Lower leg skin (tissue), 4 donors: ENCODE measurements around the gene HERC2. TPM values are rescaled to one million over a fixed set of nuclear protein-coding genes. Genes with fewer than 3 reads are reported as not detected.
"Not testable (repeated sequence)": the region's sequence is repeated elsewhere in the genome, so short reads cannot be mapped to it uniquely, and the experiment has no call there.

Source experiments
- DNase-seq, 2 donors: peaks; one replicate each; pipeline ENCODE4 v3.0.0-alpha.2; 2019; ENCODE audit warnings: low spot score in 2 of 2
- H3K4me3 ChIP-seq: fragments of 200-600 bp; sonication (generic); 2 replicates; pipeline ENCODE4 v1.5.1; 2017; ENCODE audit warnings: mild to moderate bottlenecking, low read depth; ENCODE audit not compliant: poor library complexity, severe bottlenecking
- POLR2A ChIP-seq, 2 donors: fragments of 450-650 bp; IDR thresholded peaks; one replicate each; pipeline ENCODE4 v1.6.1; 2016 to 2017; ENCODE audit warnings: antibody characterized with exemption in 2 of 2, mild to moderate bottlenecking in 1 of 2, moderate library complexity in 1 of 2
- WGBS, 2 donors: methylation state at CpG; one replicate each; pipeline ENCODE4 v1.1.5; 2018; 5-methylcytosine and 5-hydroxymethylcytosine counted together
- intact Hi-C: fragments of 100-400 bp; cut with DNase I; formaldehyde crosslinking; loops from one replicate; pipeline ENCODE4 v1.15.0; 2023; ENCODE audit warnings: low total_unique reads
- total RNA-seq, 4 donors: library from RNA; depleted of rRNA; stranded (reverse); fragments of >200 nt; gene quantifications; one replicate each; pipeline ENCODE4 v1.1.0, GENCODE V29; 2016
- TF ChIP-seq, protein P1 (sequence below), 3 donors: fragments of 450-650 bp; IDR thresholded peaks; one replicate each; pipeline ENCODE4 v1.5.1; 2016; ENCODE audit warnings: antibody characterized with exemption in 3 of 3, mild to moderate bottlenecking in 3 of 3, moderate library complexity in 2 of 3

Gene HERC2
- total RNA-seq, 4 donors from 2014 or later: 33.3 to 57.0 (median 48.4) TPM

DNA sequence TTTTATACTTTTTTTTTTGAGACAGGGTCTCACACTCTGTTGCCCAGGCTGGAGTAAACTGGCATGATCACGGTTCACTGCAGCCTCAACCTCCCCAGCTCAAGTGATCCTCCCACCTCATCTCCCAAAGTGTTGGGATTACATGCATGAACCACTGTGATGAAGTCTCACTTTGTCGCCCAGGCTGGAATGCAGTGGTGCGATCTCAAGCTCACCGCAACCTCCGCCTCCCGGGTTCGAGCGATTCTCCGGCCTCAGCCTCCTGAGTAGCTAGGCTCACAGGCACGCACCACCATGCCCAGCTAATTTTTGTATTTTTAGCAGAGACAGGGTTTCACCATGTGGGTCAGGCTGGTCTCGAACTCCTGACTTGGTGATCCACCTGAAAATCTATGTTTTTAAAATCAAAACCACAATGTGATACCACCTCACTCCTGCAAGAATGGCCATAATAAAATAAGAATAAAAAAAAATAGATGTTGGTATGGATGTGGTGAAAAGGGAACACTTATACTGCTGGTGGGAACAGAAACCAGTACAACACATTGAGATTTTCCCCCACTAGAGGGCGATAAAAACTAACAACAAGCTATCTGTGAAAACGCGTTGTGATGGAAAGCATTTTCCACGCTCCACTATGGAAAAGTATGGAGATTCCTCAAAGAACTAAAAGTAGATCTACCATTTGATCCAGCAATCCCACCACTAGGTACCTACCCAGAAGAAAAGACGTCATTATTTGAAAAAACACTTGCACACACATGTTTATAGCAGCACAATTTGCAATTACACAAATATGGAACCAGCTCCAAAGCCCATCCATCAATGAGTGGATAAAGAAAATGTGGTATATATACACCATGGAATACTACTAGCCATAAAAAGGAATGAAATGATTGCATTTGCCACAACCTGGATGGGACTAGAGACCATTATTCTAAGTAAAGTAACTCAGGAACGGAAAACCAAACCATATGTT lies 196.0 kb downstream of the HERC2 start:
- DNase-seq: no peak
- no peak overlapping the region for H3K4me3 ChIP-seq
- intact Hi-C loops: no loop called here
- TF ChIP-seq POLR2A (IDR thresholded peaks at IDR 0.05): no peak
- TF ChIP-seq, protein P1, sequence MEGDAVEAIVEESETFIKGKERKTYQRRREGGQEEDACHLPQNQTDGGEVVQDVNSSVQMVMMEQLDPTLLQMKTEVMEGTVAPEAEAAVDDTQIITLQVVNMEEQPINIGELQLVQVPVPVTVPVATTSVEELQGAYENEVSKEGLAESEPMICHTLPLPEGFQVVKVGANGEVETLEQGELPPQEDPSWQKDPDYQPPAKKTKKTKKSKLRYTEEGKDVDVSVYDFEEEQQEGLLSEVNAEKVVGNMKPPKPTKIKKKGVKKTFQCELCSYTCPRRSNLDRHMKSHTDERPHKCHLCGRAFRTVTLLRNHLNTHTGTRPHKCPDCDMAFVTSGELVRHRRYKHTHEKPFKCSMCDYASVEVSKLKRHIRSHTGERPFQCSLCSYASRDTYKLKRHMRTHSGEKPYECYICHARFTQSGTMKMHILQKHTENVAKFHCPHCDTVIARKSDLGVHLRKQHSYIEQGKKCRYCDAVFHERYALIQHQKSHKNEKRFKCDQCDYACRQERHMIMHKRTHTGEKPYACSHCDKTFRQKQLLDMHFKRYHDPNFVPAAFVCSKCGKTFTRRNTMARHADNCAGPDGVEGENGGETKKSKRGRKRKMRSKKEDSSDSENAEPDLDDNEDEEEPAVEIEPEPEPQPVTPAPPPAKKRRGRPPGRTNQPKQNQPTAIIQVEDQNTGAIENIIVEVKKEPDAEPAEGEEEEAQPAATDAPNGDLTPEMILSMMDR (IDR thresholded peaks at IDR 0.05): no peak
- WGBS, 2 donors: 68 to 69% methylated on average over 17 of the region's 17 CpGs

- TF ChIP-seq, protein P1 (IDR thresholded peaks at IDR 0.05): no peak
- no peak for TF ChIP-seq POLR2A (IDR thresholded peaks at IDR 0.05)
- H3K4me3 ChIP-seq: no peak overlapping the region
- no peak for DNase-seq
- intact Hi-C loops: loop anchor here (5.0 kb wide), 1 partner anchor 1233 kb away; no protein-coding TSS in a partner anchor
- 88 to 92% methylated on average over 10 of the region's 10 CpGs for WGBS, 2 donors
Observed at GRCh38 chr15:28124841-28125240, 197.1 kb downstream of the HERC2 start.

GRCh38 chr15:28123408-28124023 lies 198.5 kb downstream of the HERC2 start:
- H3K4me3 ChIP-seq: no peak overlapping the region
- TF ChIP-seq, protein P1 (IDR thresholded peaks at IDR 0.05): no peak
- TF ChIP-seq POLR2A (IDR thresholded peaks at IDR 0.05): no peak
- 22 to 24% methylated on average over 6 of the region's 6 CpGs for WGBS, 2 donors
- intact Hi-C loops: loop anchor here (5.0 kb wide), 1 partner anchor 1231 kb away; no protein-coding TSS in a partner anchor
- DNase-seq: peak; percentile 64 to 92

DNA sequence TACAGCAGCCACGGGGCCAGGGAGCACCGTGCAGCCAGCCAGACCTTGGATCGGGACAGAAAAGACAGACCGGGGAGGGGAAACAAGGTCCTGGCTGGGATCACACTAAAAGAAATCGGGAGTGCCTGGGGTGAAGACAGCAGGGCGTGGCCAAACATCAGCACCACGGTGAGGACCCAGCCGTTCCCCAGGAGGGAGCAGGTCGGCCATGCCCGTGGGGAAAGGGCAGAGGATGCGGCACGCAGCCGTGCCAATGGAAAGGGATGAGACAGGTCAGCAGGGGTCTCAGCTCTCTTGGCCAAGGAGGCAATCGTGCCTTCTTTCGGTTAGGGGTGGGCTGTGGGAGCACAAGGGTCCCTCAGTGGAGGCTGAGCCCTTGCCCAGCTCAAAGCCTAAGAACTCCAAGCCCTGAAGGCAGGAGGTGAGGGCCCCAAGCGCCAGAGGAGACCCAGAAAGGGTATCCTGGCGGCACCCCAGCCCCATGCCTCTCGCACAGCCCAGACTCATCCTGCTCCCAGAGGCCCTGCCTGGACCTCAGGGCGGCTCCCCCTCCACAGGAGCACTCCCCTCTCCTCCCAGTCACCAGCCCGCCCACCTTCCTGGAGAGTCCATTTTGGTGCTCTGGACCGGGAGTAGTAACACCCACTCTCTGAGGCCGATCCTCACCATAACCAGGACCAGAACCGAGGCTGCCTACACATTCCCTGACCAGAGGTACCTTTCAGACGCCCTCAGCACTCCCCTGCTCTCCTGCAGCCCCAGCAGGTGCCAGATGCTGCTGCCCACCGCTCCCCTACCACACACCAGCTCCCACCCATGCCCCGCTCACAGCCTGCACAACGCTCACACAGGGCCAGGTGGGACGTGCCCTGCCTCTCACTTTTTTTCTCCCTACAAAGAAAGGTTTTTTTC lies 199.7 kb downstream of the HERC2 start:
- intact Hi-C loops: loop anchor here (5.0 kb wide), 1 partner anchor 1230 kb away; no protein-coding TSS in a partner anchor

GRCh38 chr15:28121577-28121976 lies 200.4 kb downstream of the HERC2 start:
- WGBS, 2 donors: 90 to 95% methylated on average over 11 to 16 of the region's 16 CpGs
- DNase-seq: not testable (repeated sequence)
- intact Hi-C loops: loop anchor here (5.0 kb wide), 1 partner anchor 1229 kb away; no protein-coding TSS in a partner anchor

More for the DNA sequence above, 199.7 kb downstream of the HERC2 start:
- no peak for DNase-seq
- TF ChIP-seq, protein P1 (IDR thresholded peaks at IDR 0.05): no peak
- no peak for TF ChIP-seq POLR2A (IDR thresholded peaks at IDR 0.05)
- WGBS, 2 donors: 85 to 88% methylated on average over 24 to 26 of the region's 28 CpGs
- H3K4me3 ChIP-seq: no peak overlapping the region

More at GRCh38 chr15:28121577-28121976, 200.4 kb downstream of the HERC2 start:
- not testable (repeated sequence) for H3K4me3 ChIP-seq
